SK-N-MC (cell line): ENCODE measurements around the gene VOPP1.

Experiments
- EZH2 ChIP-seq: fragments of 200-600 bp; sonication (generic); IDR thresholded peaks from one replicate; pipeline ENCODE4 v1.6.1; 2017; ENCODE audit warnings: antibody characterized with exemption
- POLR2AphosphoS5 ChIP-seq: IDR thresholded peaks from 2 replicates; pipeline ENCODE4 v1.6.1; 2012; ENCODE audit warnings: mild to moderate bottlenecking, low read depth, low read length, borderline replicate concordance

DNA sequence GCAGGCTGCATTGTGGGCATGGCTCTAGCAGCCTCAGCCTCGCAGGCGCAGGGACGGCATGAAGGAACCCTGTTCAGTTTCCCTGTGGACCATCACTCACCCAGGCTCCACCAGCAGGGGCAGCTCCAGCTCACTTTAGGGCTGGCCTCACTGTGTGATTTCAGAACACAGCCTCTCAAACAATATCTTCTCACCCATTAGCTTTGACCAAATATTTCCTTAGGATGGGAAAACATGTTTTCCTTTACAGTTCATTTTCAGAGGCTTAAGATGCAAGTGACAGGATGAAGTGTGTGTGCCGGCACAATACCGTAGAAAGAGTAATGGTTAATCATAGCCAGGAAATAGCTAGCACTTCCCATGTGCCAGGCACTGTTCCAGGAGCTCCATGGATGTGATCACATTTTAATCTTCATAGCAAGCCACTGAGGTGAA is 149.0 kb downstream of the VOPP1 start:
- TF ChIP-seq POLR2AphosphoS5 (no peak), EZH2 (no peak)
